SK-N-SH (cell line): ENCODE results near the gene GLB1L3. TPM values are rescaled to one million over a fixed set of nuclear protein-coding genes. Genes with fewer than 3 reads are reported as not detected.

Experiments
- CTCF ChIA-PET: fragments of 300-600, 350-600 bp; formaldehyde crosslinking; extraction: SDS; loops from one replicate; lab custom pipeline; 2021; lab: Yijun Ruan, JAX
- POLR2A ChIA-PET: fragments of 350-600 bp; sonication (Branson Sonifier 250); formaldehyde crosslinking; extraction: SDS; loops from one replicate; lab custom pipeline; 2020; ENCODE audit warnings: antibody characterized with exemption, inconsistent platforms; lab: Yijun Ruan, JAX
- DNase-seq: peaks from one replicate; pipeline ENCODE4 v3.0.0; 2012
- H2AFZ ChIP-seq: fragments of 200-600 bp; sonication (generic); 2 replicates; pipeline ENCODE4 v1.8.1; 2016; ENCODE audit warnings: antibody characterized with exemption, mild to moderate bottlenecking, low read depth
- H3F3A ChIP-seq: fragments of 200-600 bp; sonication (generic); replicated peaks from 2 replicates; pipeline ENCODE3; 2016; ENCODE audit warnings: antibody characterized with exemption, mild to moderate bottlenecking; ENCODE audit not compliant: insufficient read depth
- H3K27ac ChIP-seq, 2 experiments: fragments of 200-500 bp in 1 of 2; fragments of 200-600 bp in 1 of 2; sonication (Bioruptor generic) in 1 of 2; sonication (generic), shearing (Covaris generic) in 1 of 2; 2 replicates each; pipeline versions ENCODE4 v1.5.1 to v1.6.1; 2014 to 2016; ENCODE audit warnings: low read depth in 2 of 2, inconsistent platforms in 1 of 2, low read length in 1 of 2, mild to moderate bottlenecking in 1 of 2, mixed read lengths in 1 of 2
- H3K27me3 ChIP-seq: fragments of 200-600 bp; sonication (generic), shearing (Covaris generic); 2 replicates; pipeline ENCODE4 v1.6.1; 2016; ENCODE audit warnings: mixed run types; ENCODE audit not compliant: insufficient read depth
- H3K36me3 ChIP-seq, 2 experiments: fragments of 200-500 bp in 1 of 2; fragments of 200-600 bp in 1 of 2; sonication (Bioruptor generic) in 1 of 2; sonication (generic) in 1 of 2; replicated peaks in 1 of 2; 2 replicates each; pipeline versions ENCODE3 to v1.5.1; 2014 to 2016; ENCODE audit warnings: low read length in 1 of 2, mild to moderate bottlenecking in 1 of 2; ENCODE audit not compliant: insufficient read depth in 2 of 2, control insufficient read depth in 1 of 2
- H3K4me1 ChIP-seq, 2 experiments: fragments of 200-500 bp in 1 of 2; fragments of 200-600 bp in 1 of 2; sonication (Bioruptor generic) in 1 of 2; sonication (generic), shearing (Covaris generic) in 1 of 2; 2 replicates each; pipeline versions ENCODE4 v1.5.1 to v1.6.1; 2014 to 2016; ENCODE audit warnings: low read depth in 1 of 2, low read length in 1 of 2, mixed run types in 1 of 2; ENCODE audit not compliant: insufficient read depth in 2 of 2, control insufficient read depth in 1 of 2
- H3K4me2 ChIP-seq: fragments of 200-600 bp; sonication (generic), shearing (Covaris generic); 2 replicates; pipeline ENCODE4 v1.6.1; 2017; ENCODE audit warnings: mixed run types
- H3K4me3 ChIP-seq, 2 experiments: fragments of 200-500 bp in 1 of 2; fragments of 200-600 bp in 1 of 2; sonication (Bioruptor generic) in 1 of 2; sonication (generic), shearing (Covaris generic) in 1 of 2; 2 replicates each; pipeline versions ENCODE4 v1.5.1 to v1.8.1; 2014 to 2016; ENCODE audit warnings: low read depth in 2 of 2, inconsistent platforms in 1 of 2, low read length in 1 of 2, mild to moderate bottlenecking in 1 of 2, mixed read lengths in 1 of 2, moderate library complexity in 1 of 2
- H3K79me2 ChIP-seq: fragments of 200-600 bp; sonication (generic); 2 replicates; pipeline ENCODE4 v1.8.1; 2017; ENCODE audit warnings: mild to moderate bottlenecking; ENCODE audit not compliant: insufficient read depth
- H3K9ac ChIP-seq: fragments of 200-600 bp; sonication (generic); 2 replicates; pipeline ENCODE4 v1.6.1; 2017; ENCODE audit warnings: mixed run types
- H3K9me2 ChIP-seq: fragments of 200-600 bp; sonication (generic); 2 replicates; pipeline ENCODE4 v1.6.1; 2017; ENCODE audit warnings: mixed run types
- H3K9me3 ChIP-seq: fragments of 200-600 bp; sonication (generic); 2 replicates; pipeline ENCODE4 v1.6.1; 2017; ENCODE audit warnings: mixed run types, mild to moderate bottlenecking, moderate library complexity
- H4K20me1 ChIP-seq: fragments of 200-600 bp; sonication (generic); 2 replicates; pipeline ENCODE4 v1.6.1; 2017; ENCODE audit warnings: mild to moderate bottlenecking, mixed run types; ENCODE audit not compliant: insufficient read depth
- EZH2phosphoT487 ChIP-seq: fragments of 200-600 bp; sonication (generic); IDR thresholded peaks from 2 replicates; pipeline ENCODE4 v1.6.1; 2017; ENCODE audit warnings: low read depth, mixed run types, mild to moderate bottlenecking, antibody characterized with exemption, moderate library complexity, borderline replicate concordance
- FOXJ3 ChIP-seq: sonication (generic); formaldehyde crosslinking; IDR thresholded peaks from 2 replicates; pipeline ENCODE4 v1.5.1; 2020; ENCODE audit warnings: mild to moderate bottlenecking, missing genetic modification reagents
- JUND ChIP-seq: IDR thresholded peaks from 2 replicates; pipeline ENCODE4 v1.4.0; 2012
- MEF2A ChIP-seq: IDR thresholded peaks from 2 replicates; pipeline ENCODE4 v1.4.0; 2012; ENCODE audit warnings: low read depth, borderline replicate concordance
- POLR2AphosphoS5 ChIP-seq: IDR thresholded peaks from 2 replicates; pipeline ENCODE4 v1.6.1; 2012; ENCODE audit warnings: low read depth, low read length
- RFX5 ChIP-seq: IDR thresholded peaks from 2 replicates; pipeline ENCODE4 v1.6.1; 2012; ENCODE audit warnings: mild to moderate bottlenecking, improper control_type of control experiment, low read length
- ZBTB33 ChIP-seq: IDR thresholded peaks from 2 replicates; pipeline ENCODE4 v1.4.0; 2012; ENCODE audit warnings: low read depth, borderline replicate concordance
- WGBS: methylation state at CpG from one replicate; pipeline ENCODE4 v1.1.6; 2017; ENCODE audit warnings: low lambda C conversion rate; 5-methylcytosine and 5-hydroxymethylcytosine counted together
- polyA plus RNA-seq, 3 experiments: library from polyadenylated mRNA; depleted of rRNA; stranded (reverse); fragments of >200 nt; gene quantifications; 2 replicates each; pipeline ENCODE4 v1.2.3, GENCODE V29; 2012

GLB1L3 gene
- polyA plus RNA-seq, 1 of the 3 experiments (the other 2 are of a cell fraction) = not detected

GRCh38 chr11:134291196-134291595, 15.0 kb downstream of the GLB1L3 start:
- no peak overlapping the region for H3K4me2 ChIP-seq
- TF ChIP-seq RFX5 = no peak
- H3K9me3 ChIP-seq = no peaks in the 10 kb centered on the region
- H3K27me3 ChIP-seq = no peaks in the 10 kb centered on the region
- H3K4me3 ChIP-seq = no peak overlapping the region
- no peaks in the 10 kb centered on the region for H3K4me1 ChIP-seq
- no peak for DNase-seq
- 63% methylated on average over 6 of the region's 6 CpGs for WGBS
- H2AFZ ChIP-seq = no peak overlapping the region
- CTCF ChIA-PET = interaction anchor here (1.9 kb wide), 1 partner anchor 15 kb away, joined by 4 read pairs; the partner anchor contains the start of gene GLB1L3
- no peak overlapping the region for H3K27ac ChIP-seq
- no peak overlapping the region for H3K9ac ChIP-seq
- H3F3A ChIP-seq = no peaks in the 10 kb centered on the region
- no peaks in the 10 kb centered on the region for H3K79me2 ChIP-seq
- POLR2A ChIA-PET = no interaction called here
- no peaks in the 10 kb centered on the region for H3K9me2 ChIP-seq
- H4K20me1 ChIP-seq = no peaks in the 10 kb centered on the region
- no peaks in the 10 kb centered on the region for H3K36me3 ChIP-seq

- H2AFZ ChIP-seq = no peak overlapping the region
- no peak overlapping the region for H3K27ac ChIP-seq
- H3K9me3 ChIP-seq = no peaks in the 10 kb centered on the region
- no peaks in the 10 kb centered on the region for H4K20me1 ChIP-seq
- ChIA-PET POLR2A (no interaction called here), CTCF (interaction anchor here (0.6 to 1.5 kb wide), 2 partner anchors 15 to 31 kb away, joined by 3 to 4 read pairs; no protein-coding TSS in a partner anchor)
- no peaks in the 10 kb centered on the region for H3K4me1 ChIP-seq
- no peak for DNase-seq
- no peak overlapping the region for H3K4me3 ChIP-seq
- H3K9me2 ChIP-seq = no peaks in the 10 kb centered on the region
- H3K79me2 ChIP-seq = no peaks in the 10 kb centered on the region
- WGBS = 68% methylated on average over 12 of the region's 15 CpGs
- TF ChIP-seq EZH2phosphoT487 (no peak), JUND (no peak), ZBTB33 (no peak), MEF2A (no peak), POLR2AphosphoS5 (no peak), RFX5 (no peak), FOXJ3 (CRISPR knock-in tag) (no peak)
- TF ChIP-seq, all 33 proteins: peak for 0
- H3K4me2 ChIP-seq = no peak overlapping the region
- no peaks in the 10 kb centered on the region for H3K27me3 ChIP-seq
- no peak overlapping the region for H3K9ac ChIP-seq
- no peaks in the 10 kb centered on the region for H3K36me3 ChIP-seq
- no peaks in the 10 kb centered on the region for H3F3A ChIP-seq
Measured at GRCh38 chr11:134292661-134293060, 16.5 kb downstream of the GLB1L3 start.
